SJCRH30 (cell line): Measurements from ENCODE around the gene GPATCH2. TPM values are rescaled to one million over a fixed set of nuclear protein-coding genes. Genes with fewer than 3 reads are reported as not detected.

Source experiments
- DNase-seq, 2 experiments: peaks; one replicate each; pipeline ENCODE4 v3.0.0-alpha.2; 2015 to 2020
- H3K27ac ChIP-seq: fragments of 250-450 bp; sonication (Bioruptor Pico); 2 replicates; pipeline ENCODE4 v1.5.1; 2020; ENCODE audit warnings: mild to moderate bottlenecking, moderate library complexity
- H3K27me3 ChIP-seq: fragments of 250-450 bp; sonication (Bioruptor Pico); 2 replicates; pipeline ENCODE4 v1.5.1; 2020; ENCODE audit warnings: mild to moderate bottlenecking, moderate library complexity
- H3K36me3 ChIP-seq: fragments of 250-450 bp; sonication (Bioruptor Pico); 2 replicates; pipeline ENCODE4 v1.5.1; 2020; ENCODE audit warnings: mild to moderate bottlenecking, moderate library complexity
- H3K4me1 ChIP-seq: fragments of 250-450 bp; sonication (Bioruptor Pico); 2 replicates; pipeline ENCODE4 v1.5.1; 2020; ENCODE audit warnings: mild to moderate bottlenecking, moderate library complexity
- H3K4me3 ChIP-seq: fragments of 250-450 bp; sonication (Bioruptor Pico); 2 replicates; pipeline ENCODE4 v1.5.1; 2020; ENCODE audit warnings: mild to moderate bottlenecking, moderate library complexity
- H3K9me3 ChIP-seq: fragments of 250-450 bp; sonication (Bioruptor Pico); replicated peaks from 2 replicates; pipeline ENCODE4 v1.5.1; 2020; ENCODE audit warnings: mild to moderate bottlenecking, moderate library complexity
- total RNA-seq: library from RNA; depleted of rRNA; stranded (reverse); fragments of >200 nt; shearing (Covaris generic); gene quantifications from 2 replicates; pipeline ENCODE4 v1.2.3, GENCODE V29; 2014; rRNA removed

Gene GPATCH2
- total RNA-seq, result 24.9 and 28.1 TPM in 2 replicates

- Histone ChIP-seq H3K4me3 (peak within 1 kb of the TSS; percentile 75), H3K27me3 (no peaks in the 10 kb centered on the region), H3K4me1 (peaks cover 5% of the 10 kb centered on the region), H3K36me3 (no peaks in the 10 kb centered on the region), H3K27ac (peak within 1 kb of the TSS; percentile 97), H3K9me3 (no peaks in the 10 kb centered on the region)
- peak; percentile 85 to 93 for DNase-seq
Measured at GRCh38 chr1:217630711-217631591, at the start of gene GPATCH2, which contains the start of gene SPATA17. Gene GPATCH2, minus strand, starts transcription at chr1:217631090. Its CDS starts 119 bp downstream, at chr1:217630971. Gene SPATA17, plus strand, starts transcription at chr1:217631344. Its CDS starts 35 bp downstream, at chr1:217631379.

- DNase-seq, result no peak
- Histone ChIP-seq H3K4me1 (no peaks in the 10 kb centered on the region), H3K27ac (no peak overlapping the region), H3K27me3 (no peaks in the 10 kb centered on the region), H3K4me3 (no peak overlapping the region), H3K9me3 (no peaks in the 10 kb centered on the region), H3K36me3 (no peaks in the 10 kb centered on the region)
Measured at GRCh38 chr1:217674028-217674729, 43.3 kb upstream of the GPATCH2 start.

- Histone ChIP-seq H3K27me3 (no peaks in the 10 kb centered on the region), H3K36me3 (no peaks in the 10 kb centered on the region), H3K27ac (no peak overlapping the region), H3K4me3 (no peak overlapping the region), H3K4me1 (no peaks in the 10 kb centered on the region), H3K9me3 (no peaks in the 10 kb centered on the region)
- DNase-seq, result no peak
Measured at GRCh38 chr1:217673387-217673786, 42.5 kb upstream of the GPATCH2 start.

GRCh38 chr1:217668351-217668940, 37.6 kb upstream of the GPATCH2 start:
- Histone ChIP-seq H3K36me3 (no peaks in the 10 kb centered on the region), H3K4me1 (no peaks in the 10 kb centered on the region), H3K9me3 (no peaks in the 10 kb centered on the region), H3K27me3 (no peaks in the 10 kb centered on the region), H3K27ac (no peak overlapping the region), H3K4me3 (no peak overlapping the region)
- no peak for DNase-seq

- Histone ChIP-seq H3K27me3 (no peaks in the 10 kb centered on the region), H3K27ac (no peak overlapping the region), H3K9me3 (no peaks in the 10 kb centered on the region), H3K36me3 (no peaks in the 10 kb centered on the region), H3K4me3 (no peak overlapping the region), H3K4me1 (no peaks in the 10 kb centered on the region)
- DNase-seq, result no peak
Measured at GRCh38 chr1:217661407-217661806, 30.5 kb upstream of the GPATCH2 start.

GRCh38 chr1:217660353-217661062, 29.6 kb upstream of the GPATCH2 start:
- H3K36me3 ChIP-seq, result no peaks in the 10 kb centered on the region
- no peaks in the 10 kb centered on the region for H3K27me3 ChIP-seq
- no peak overlapping the region for H3K4me3 ChIP-seq
- H3K9me3 ChIP-seq, result no peaks in the 10 kb centered on the region
- no peaks in the 10 kb centered on the region for H3K4me1 ChIP-seq
- H3K27ac ChIP-seq, result no peak overlapping the region
- DNase-seq, result peak in 1 of 2 experiments; percentile 17

- Histone ChIP-seq H3K27me3 (0 out of 2 replicates have a peak, but pooled peaks cover 3% of the 10 kb centered on the region), H3K4me1 (no peaks in the 10 kb centered on the region), H3K36me3 (no peaks in the 10 kb centered on the region), H3K9me3 (no peaks in the 10 kb centered on the region), H3K27ac (no peak overlapping the region), H3K4me3 (no peak overlapping the region)
- no peak for DNase-seq
Measured at GRCh38 chr1:217650674-217651073, 19.8 kb upstream of the GPATCH2 start.

GRCh38 chr1:217647791-217648190, 16.9 kb upstream of the GPATCH2 start:
- Histone ChIP-seq H3K4me1 (no peaks in the 10 kb centered on the region), H3K27me3 (no peaks in the 10 kb centered on the region), H3K27ac (no peak overlapping the region), H3K9me3 (no peaks in the 10 kb centered on the region), H3K36me3 (no peaks in the 10 kb centered on the region), H3K4me3 (no peak overlapping the region)
- DNase-seq, result peak in 1 of 2 experiments; percentile 35

- Histone ChIP-seq H3K36me3 (no peaks in the 10 kb centered on the region), H3K9me3 (no peaks in the 10 kb centered on the region), H3K27ac (no peak overlapping the region), H3K27me3 (no peaks in the 10 kb centered on the region), H3K4me1 (no peaks in the 10 kb centered on the region), H3K4me3 (no peak overlapping the region)
- DNase-seq, result no peak
Measured at GRCh38 chr1:217642455-217642854, 11.6 kb upstream of the GPATCH2 start.

- Histone ChIP-seq H3K4me3 (no peak overlapping the region), H3K9me3 (no peaks in the 10 kb centered on the region), H3K36me3 (no peaks in the 10 kb centered on the region), H3K4me1 (peaks cover 5% of the 10 kb centered on the region), H3K27ac (no peak overlapping the region), H3K27me3 (no peaks in the 10 kb centered on the region)
- DNase-seq, result no peak
Measured at GRCh38 chr1:217627431-217627830, 3.5 kb downstream of the GPATCH2 start.

- no peak for DNase-seq
- H3K4me3 ChIP-seq, result no peak overlapping the region
- no peaks in the 10 kb centered on the region for H3K27me3 ChIP-seq
- H3K36me3 ChIP-seq, result no peaks in the 10 kb centered on the region
- H3K27ac ChIP-seq, result no peak overlapping the region
- H3K9me3 ChIP-seq, result no peaks in the 10 kb centered on the region
- H3K4me1 ChIP-seq, result peaks cover 5% of the 10 kb centered on the region; the same call in 1 of the 2 replicates
Measured at GRCh38 chr1:217626321-217626720, 4.6 kb downstream of the GPATCH2 start.

- peaks cover 14% of the 10 kb centered on the region for H3K36me3 ChIP-seq
- no peak for DNase-seq
- no peak overlapping the region for H3K4me3 ChIP-seq
- no peaks in the 10 kb centered on the region for H3K4me1 ChIP-seq
- H3K27ac ChIP-seq, result no peak overlapping the region
- no peaks in the 10 kb centered on the region for H3K9me3 ChIP-seq
- no peaks in the 10 kb centered on the region for H3K27me3 ChIP-seq
Measured at GRCh38 chr1:217622042-217622441, 8.8 kb downstream of the GPATCH2 start.

- Histone ChIP-seq H3K27me3 (no peaks in the 10 kb centered on the region), H3K4me3 (no peak overlapping the region), H3K36me3 (peaks cover 14% of the 10 kb centered on the region), H3K4me1 (no peaks in the 10 kb centered on the region), H3K9me3 (no peaks in the 10 kb centered on the region), H3K27ac (no peak overlapping the region)
- no peak for DNase-seq
Measured at GRCh38 chr1:217620814-217621213, 10.1 kb downstream of the GPATCH2 start.

GRCh38 chr1:217617126-217617525, 13.8 kb downstream of the GPATCH2 start:
- Histone ChIP-seq H3K36me3 (peaks cover 23% of the 10 kb centered on the region), H3K27me3 (no peaks in the 10 kb centered on the region), H3K4me1 (no peaks in the 10 kb centered on the region), H3K4me3 (no peak overlapping the region), H3K27ac (no peak overlapping the region), H3K9me3 (no peaks in the 10 kb centered on the region)
- DNase-seq, result peak in 1 of 2 experiments; percentile 23
